HG02884 (cell line): ENCODE data around the gene ACOX1.

ENCODE experiments used
- ATAC-seq: cut with Tn5 transposase; IDR thresholded peaks from one replicate; pipeline ENCODE4 v1.9.1; 2021; ENCODE audit warnings: mild to moderate bottlenecking, moderate library complexity; ENCODE audit not compliant: unreplicated experiment

ACOX1 gene

GRCh38 chr17:75940727-75941441, 38.1 kb downstream of the ACOX1 start, which contains the start of gene FBF1:
TSS of gene FBF1 (minus strand) at chr17:75941042. CDS start at chr17:75938149, 2,893 bp downstream.
- peak; percentile 92 for ATAC-seq

- no peak for ATAC-seq
These were observed 41.3 kb downstream of the ACOX1 start for GRCh38 chr17:75937652-75938051.

- ATAC-seq: no peak
These were observed 45.2 kb downstream of the ACOX1 start for GRCh38 chr17:75933808-75934207.

GRCh38 chr17:75932852-75933251, 46.1 kb downstream of the ACOX1 start:
- ATAC-seq: no peak

GRCh38 chr17:75931062-75931461, 47.9 kb downstream of the ACOX1 start:
- ATAC-seq: no peak

GRCh38 chr17:75927286-75927922, 51.6 kb downstream of the ACOX1 start:
- ATAC-seq: no peak

GRCh38 chr17:75926456-75926855, 52.5 kb downstream of the ACOX1 start:
- no peak for ATAC-seq

GRCh38 chr17:75925912-75926311, 53.1 kb downstream of the ACOX1 start:
- ATAC-seq: no peak

- ATAC-seq: no peak
These were observed 53.9 kb downstream of the ACOX1 start for GRCh38 chr17:75925103-75925502.

GRCh38 chr17:75922963-75923874, 55.7 kb downstream of the ACOX1 start:
- ATAC-seq: no peak

- no peak for ATAC-seq
These were observed 56.6 kb downstream of the ACOX1 start for GRCh38 chr17:75922173-75922961.

GRCh38 chr17:75921596-75921995, 57.4 kb downstream of the ACOX1 start:
- no peak for ATAC-seq

GRCh38 chr17:75920045-75920560, 58.9 kb downstream of the ACOX1 start:
- no peak for ATAC-seq

GRCh38 chr17:75919611-75920010, 59.4 kb downstream of the ACOX1 start:
- no peak for ATAC-seq

GRCh38 chr17:75917917-75918445, 61.0 kb downstream of the ACOX1 start:
- no peak for ATAC-seq

- ATAC-seq: no peak
These were observed 61.6 kb downstream of the ACOX1 start for GRCh38 chr17:75917141-75917916.

- no peak for ATAC-seq
These were observed 63.7 kb downstream of the ACOX1 start for GRCh38 chr17:75915268-75915667.

- no peak for ATAC-seq
These were observed 64.2 kb downstream of the ACOX1 start for GRCh38 chr17:75914643-75915267.
